HS-5 (cell line): ENCODE results near the gene LPCAT1.

ENCODE experiments used
- DNase-seq: peaks from one replicate; pipeline ENCODE4 v3.0.0-alpha.2; 2012; ENCODE audit warnings: low read depth

Gene LPCAT1

DNA sequence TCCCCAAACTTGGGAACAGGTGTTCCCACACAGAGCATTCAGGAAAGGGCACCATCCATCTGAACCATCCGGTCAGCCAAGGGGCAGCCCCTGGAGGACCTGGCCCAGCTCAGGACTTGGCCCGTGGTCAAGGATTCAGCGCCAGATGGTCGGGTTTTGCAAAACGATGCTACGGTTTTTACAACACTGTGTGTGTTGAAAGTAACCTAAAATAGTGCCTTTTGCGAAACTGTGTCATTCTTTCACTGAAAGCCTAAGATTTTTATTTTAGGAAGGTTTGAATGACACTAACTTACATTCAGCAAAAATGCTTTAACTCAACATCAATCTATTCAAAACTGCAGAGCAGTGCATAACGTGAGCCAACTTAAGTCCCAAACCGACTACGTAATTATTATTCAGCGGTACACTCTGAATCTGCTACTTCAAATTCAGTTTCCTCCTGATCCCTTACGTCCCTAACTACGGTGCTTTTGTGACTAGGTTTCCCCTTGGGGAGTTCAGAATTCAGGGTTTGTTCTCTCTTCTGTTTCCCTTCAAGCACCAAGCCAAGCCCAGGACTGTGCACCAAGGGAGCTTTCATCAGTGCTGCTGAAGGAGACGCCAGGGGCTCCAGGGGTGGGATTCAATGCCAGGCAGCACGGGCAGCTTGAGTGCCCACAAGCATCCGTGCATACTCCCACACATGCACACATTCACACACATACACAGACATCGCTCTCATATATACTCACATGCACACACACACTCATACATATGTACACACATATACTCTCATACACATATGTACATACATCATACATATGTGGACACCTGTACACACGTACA lies 25.8 kb downstream of the LPCAT1 start:
- no peak for DNase-seq

DNA sequence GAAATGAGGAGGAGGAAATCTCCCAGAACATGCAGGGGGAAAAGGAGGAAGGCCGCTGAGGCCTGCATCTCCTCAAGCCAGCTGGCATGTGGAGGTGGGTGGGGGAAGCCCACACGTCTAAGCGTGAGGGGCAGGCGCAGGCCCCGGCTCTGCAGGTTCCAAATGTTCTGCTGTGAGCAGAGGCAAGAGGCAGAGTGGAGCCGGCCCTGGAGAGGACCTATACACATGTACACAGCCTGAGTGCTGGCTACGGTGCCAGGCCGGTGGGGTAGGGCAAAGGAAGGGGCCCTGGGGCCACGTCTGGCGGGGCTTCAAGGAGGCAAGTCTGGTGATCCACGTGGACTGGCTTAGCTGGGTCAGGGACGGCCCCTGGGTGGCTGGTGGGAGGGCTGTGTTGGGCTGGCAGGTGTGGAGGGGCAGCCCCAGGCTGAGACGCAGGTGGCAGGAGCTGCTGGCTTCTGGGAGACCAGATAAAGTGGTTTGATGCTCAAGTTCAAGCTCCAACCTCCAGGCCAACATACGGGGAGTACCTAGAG lies 26.4 kb downstream of the LPCAT1 start:
- DNase-seq = no peak

DNA sequence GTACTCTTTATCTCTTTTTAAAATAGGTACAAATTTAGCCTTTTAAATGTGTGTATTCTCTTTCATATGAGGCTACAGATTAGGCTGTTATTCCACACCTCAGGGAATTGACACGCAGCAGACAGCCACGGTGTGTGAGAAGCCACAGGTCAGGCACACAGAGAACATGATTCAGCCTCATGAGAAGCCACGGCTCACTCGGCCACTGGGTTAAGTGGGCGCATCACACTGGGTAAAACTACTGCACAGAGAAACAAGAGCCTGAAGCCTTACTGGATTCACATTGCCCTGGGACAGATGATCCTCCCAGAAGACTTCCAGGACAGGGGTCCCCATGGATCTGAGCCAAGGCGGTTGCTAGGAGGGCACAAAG lies 28.2 kb downstream of the LPCAT1 start:
- no peak for DNase-seq

DNA sequence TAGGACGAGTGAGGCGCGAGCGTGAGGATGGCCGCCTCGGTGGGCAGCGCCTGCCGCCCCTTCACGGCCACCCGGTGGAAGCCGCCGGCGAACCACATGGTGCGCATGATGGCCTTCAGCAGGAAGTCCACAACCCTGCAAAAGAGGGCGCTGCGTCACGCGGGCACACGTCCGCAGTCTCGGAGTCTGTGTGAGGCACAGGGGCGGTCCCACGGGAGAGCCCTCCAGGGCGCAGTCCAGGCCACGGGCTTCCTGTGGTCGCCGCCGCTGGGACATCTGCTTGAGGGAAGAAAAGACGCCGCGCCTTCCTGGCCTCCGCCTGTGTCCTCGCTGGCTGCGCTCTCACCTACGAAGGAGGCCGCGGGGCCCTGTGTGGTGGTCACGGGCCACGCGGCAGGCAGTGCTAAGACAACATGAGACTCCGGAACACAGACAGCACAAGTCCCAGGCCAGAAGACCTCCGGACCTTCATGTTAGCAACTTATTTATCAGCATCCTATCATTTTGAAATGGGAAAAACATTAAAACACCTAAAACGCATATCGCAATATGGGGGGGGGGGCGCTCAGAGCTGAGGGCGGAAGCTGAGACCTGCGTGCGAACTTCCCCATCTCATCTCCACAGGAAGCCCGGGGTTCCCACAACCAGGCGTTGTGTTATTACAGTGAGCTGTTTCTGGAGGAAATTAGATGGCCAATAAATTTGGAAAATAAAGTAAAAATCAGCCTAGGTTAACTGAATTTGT lies 28.8 kb downstream of the LPCAT1 start:
- no peak for DNase-seq

DNA sequence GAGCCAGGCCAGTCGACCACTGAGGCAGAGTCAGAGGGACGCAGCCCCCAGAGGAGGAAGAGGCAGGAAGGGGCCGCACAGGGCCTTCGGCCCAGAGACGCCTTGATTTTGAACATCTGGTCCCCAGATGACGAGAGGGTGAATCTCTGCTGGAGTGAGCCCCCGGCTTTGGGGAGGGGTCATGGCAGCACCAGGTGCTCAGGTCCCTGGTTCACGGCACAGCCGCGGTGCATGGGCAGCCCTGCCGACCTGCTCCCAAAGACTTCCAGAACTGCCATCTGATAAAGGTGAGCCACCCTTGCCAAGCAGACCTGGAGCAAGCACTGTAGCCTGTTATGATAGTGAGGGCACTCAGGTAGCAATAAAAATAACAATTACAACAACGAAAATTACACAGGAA lies 29.8 kb downstream of the LPCAT1 start:
- no peak for DNase-seq

DNA sequence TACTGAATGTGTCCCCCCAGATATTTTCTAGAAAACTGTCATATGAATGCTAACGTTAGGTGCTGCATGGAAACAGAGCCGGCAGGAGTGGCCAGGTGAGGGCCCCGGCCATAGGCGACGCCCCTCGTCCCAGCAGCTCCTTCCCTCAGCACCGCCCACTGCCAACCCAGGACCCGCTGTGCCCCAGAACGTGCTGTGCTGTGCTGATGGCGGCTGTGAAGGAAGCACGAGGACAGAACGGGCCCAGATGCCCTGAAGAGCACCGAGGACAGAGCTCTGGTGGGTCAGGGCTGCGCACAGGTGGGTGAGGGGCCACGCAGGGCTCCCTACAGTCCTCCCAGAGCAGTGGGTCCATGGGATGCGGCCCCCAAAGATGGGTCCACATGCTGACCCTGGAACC lies 30.3 kb downstream of the LPCAT1 start:
- no peak for DNase-seq

DNA sequence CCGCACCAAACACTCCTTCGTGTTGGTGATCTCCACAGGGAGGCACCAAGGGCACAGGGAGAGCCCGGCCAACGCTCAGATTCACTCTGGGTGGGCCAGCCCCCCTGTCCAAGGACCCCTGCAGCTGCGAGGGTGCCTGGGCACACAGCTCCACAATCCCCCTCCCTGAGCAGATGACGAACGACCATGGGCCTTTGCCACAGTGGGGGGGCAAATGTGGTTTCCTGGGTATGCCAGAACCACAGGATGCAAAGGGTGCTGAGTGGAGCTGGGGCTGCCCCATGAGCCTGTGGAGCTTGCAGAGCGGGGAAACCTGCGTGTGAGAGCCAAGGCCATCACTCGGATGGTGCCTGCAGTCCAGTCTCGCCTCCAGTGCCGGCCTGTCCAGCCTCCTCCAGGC lies 31.0 kb downstream of the LPCAT1 start:
- DNase-seq = no peak

DNA sequence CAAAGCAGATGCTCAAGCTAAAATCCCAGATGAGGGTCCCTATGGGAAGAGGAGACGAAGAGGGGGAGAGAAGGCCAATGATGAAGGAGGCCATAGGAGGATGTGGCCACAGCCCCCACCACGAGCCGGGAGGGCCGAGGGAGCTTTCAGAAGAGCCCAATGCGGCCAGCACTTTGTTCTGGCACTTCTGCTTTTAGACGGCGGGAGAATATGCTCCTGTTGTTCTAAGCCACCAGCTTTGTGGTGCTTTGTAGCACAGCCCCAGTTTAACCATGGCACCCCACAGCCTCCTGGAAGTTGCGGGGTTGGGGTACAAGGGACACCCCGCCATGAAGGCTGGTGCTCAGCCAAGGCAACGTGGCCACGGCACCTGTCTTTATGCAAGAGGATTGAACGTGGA lies 33.4 kb downstream of the LPCAT1 start:
- DNase-seq = no peak

DNA sequence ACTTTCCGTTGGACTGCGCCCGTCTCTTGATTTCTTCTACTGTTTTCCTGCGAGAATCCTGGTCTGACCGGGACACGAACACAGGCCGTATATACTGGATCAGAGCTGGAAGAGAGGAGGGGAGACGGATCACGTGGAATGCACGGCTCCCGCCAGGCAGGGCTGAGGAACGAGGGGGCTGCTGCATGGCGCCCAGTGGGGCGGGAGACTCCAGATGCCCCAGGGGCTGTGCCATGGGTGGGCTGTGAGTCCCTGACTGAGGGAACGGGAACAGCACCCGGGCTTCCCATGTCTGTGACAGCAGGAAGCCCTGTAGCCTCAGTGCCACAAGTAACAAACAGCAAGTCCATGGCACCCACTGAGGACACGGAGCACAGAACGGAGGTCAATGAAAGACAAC lies 34.0 kb downstream of the LPCAT1 start:
- DNase-seq = no peak

DNA sequence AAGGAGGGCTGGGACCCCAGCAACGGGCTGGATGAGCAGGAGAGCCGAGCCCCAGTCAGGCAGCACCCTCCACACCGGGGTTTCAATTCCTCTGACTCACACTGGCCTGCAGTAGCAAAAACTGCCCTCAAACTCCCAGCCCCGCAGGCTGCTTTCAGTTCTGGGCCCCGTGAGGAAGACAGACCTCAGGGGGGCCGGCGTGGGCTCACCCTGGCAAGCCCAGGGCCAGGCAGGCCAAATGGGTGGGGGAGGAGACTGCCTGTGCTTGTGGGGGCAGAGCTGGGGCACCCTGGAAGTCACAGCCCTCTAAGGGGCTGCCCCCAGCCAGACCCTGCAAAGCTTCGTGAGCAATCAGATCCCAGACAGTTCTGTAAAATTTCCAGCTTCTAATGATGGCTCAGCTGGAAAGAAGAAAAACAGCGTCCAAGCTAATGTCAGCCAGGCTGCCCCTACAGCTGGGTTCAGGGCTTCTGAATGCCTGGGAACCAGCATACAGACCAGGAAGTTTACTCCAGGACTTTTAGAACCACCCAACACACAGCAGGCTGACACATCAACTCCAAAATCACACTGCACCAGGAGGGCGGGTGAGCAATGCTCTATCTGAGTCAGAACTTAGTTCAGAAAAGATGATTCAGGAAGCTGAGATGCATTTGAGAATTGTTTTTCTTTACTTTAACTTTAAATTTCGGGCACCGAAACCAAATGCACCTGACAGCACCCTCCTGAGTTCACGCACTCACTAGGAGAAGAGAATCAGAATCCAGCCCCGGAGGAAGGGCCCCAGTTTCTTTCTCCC lies 34.7 kb downstream of the LPCAT1 start:
- peak; percentile 60 for DNase-seq

DNA sequence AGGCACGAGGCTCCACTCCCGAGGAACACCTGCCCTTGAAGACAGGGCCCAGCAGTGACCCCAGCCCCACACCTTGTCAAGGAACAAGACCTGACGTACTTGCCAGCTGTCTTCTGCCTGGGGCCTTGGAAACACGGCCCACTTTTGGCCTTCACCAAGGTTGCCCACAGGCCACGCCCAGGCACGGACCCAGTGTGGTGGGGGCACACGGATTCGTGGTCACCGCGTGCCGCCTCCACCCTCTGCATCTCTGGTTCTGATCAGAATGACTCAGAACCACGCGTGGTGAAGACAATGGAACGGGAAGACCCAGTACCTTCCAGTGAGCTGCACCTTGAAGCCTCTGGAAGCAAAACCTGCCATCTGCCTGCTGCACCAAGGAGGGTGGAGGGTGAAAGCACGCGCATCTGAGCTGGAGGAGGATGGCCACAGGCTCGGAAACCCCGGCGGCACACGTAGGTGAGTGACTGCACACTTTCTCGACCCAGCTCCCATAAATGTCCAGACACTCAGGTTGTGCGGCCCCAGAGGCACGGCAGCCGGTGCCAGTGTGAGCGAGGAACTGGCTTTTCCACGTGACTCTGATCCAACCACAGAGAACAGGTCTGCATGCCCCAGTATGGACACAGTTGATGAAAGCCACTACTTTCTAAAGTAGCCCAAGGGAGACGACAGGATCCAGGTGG lies 36.5 kb downstream of the LPCAT1 start:
- no peak for DNase-seq

DNA sequence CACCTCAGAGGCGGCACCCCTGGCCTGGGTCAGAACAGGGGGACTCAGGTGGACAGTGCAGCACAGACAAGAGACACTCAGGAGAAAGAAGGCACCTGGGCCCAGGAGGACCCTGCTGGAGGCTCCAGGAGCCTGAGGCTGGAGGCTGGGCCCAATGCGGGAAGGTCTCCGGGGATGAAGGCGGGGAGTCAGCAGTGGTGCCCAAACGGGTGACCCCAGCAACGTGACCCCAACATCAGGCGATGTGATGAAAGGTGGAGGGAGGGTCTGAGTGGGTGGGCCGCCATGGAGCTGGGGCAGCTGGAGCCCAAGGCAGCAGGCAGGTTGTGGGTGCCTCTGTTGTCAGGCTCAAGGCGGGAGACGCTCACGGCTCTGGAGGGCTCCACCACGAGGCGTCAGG lies 37.5 kb downstream of the LPCAT1 start:
- no peak for DNase-seq

DNA sequence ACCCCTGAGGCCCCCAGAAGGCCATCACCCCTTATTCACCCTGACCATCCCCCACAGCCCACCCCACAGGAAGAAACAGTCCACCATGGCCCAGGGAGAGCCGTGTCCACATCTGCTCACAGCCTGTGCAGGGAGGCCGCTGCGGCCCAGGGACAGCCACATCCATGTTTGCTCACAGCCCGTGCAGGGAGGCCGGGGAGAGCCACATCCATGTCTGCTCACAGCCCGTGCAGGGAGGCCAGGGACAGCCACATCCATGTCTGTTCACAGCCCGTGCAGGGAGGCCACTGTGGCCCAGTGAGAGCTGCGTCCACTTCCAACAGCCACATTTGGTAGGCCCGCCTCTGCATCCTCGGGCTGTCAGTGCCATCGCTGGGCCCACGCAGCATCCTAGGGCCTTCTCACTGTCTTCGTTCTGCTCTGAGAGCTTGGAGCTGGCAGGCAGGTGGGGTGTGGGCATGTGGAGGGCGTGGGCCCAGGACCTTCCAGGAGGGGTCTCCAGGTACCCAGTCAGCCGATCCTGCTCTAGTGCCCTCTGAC lies 38.1 kb downstream of the LPCAT1 start:
- no peak for DNase-seq

DNA sequence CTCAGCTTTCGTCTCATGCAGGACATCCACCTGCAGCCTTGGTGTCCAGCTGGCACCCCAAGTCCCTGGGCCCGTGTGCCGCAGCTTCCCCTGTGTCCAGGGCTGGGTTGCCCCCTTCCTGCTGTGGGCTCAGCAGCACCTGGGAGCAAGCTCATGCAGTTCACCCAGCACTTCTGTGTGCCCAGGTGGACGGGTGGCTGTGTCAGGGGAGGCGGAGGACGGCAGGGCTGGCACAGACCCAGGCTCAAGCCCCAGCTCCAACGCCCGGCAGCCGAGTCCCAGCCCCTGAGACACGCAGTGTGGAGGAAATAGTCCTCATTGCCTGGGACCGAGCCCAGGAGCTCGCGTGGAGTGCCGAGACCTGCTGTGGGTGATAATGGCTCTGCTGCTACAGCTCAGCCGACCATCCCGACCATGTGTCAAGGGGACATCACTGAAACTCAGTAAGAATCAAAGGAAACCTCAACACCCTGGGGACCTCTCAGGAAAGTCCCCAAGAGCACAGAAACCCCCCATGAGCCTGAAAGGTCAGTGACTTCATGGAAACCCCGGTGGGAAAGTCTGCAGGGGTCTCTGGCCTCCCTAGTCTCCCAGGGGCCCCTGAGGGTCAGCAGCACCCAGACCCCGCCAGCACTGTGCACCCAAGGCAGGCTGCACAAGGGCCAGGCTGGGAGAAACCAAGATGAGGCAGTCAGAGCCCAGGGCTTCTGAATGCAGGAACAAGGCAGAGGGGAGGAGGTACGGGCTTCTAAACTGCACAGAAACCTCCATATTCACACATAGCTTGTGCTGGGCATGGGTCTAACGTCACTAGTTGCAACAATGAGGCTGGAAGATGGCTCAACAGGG lies 38.8 kb downstream of the LPCAT1 start:
- no peak for DNase-seq

DNA sequence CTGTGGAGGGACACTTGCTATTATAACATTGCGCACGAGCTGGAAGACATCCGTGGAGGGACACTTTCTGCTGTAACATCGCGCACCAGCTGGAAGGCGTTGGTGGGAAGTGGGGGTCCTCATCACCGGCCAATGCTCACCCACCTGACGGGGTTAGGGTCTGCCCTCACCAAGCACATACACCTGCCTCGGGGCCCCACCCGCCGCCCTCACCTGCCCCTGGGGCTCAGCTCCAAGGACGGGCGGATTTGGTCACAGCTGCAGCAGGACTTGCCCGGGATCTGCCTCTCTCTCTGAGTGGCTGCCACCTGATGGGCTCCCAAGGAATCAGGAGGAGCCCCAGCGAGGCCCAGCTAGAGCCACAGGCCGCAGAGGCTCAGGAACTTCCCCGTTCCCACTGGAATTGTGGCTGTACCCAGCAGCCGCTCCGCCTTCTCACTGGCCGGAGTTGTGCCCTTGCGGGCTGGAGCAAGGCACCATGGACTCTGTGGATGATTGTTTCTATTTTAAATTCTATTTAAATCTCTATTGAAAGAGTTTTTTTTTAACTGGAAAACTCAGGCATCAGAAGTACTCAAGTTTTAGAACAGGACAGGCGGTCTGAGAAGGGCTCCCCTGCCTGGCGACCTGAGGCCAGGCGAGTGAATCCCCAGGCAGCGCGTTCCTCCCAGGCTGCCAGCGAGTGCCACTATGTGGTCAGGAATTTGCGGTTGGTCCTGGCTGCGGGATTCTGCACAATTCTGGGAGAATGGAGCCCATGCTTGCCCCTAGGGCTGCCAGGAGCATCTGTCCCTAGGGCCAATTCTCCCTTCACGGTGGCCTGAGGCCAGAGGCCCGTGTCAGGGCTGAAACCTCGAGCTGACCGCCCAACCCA lies 39.7 kb downstream of the LPCAT1 start:
- DNase-seq = no peak

DNA sequence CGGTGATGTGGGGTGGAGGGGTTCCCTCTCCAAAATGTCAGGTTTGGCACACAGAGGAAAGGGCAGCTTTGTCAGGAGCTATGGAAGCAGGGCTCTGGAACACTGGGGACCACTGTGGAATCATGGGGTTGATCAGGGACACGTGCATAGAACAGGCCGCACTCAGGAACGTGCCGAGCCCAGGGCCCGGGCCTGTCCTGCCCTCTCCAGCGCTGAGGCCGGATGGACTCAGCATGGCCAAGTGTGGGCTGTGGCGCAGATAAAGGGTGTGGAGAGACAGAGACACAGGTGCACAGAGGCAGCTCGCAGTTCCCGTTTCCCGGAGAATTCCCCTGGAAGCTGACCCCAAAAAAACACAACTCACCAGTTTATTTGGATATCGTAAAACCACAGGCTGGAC lies 40.7 kb downstream of the LPCAT1 start:
- no peak for DNase-seq

DNA sequence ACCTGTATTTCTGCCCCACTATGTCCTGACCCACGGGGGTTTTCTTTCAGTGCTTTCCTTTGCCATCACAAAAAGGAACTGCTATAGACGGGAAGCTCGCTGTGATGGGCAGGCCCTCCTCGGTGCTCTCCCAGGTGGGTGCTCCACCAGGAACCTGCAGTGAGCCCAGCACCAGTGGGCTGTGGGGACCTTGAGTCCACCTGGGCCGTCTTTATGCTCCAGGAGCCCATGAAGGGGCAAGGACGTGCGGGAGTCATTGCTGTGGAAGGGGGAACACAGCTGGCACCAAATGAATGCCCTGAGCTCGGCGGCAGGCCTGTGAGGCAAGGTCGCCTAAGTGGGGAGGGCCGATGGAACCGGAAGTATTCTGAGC lies 41.8 kb downstream of the LPCAT1 start:
- DNase-seq = no peak

DNA sequence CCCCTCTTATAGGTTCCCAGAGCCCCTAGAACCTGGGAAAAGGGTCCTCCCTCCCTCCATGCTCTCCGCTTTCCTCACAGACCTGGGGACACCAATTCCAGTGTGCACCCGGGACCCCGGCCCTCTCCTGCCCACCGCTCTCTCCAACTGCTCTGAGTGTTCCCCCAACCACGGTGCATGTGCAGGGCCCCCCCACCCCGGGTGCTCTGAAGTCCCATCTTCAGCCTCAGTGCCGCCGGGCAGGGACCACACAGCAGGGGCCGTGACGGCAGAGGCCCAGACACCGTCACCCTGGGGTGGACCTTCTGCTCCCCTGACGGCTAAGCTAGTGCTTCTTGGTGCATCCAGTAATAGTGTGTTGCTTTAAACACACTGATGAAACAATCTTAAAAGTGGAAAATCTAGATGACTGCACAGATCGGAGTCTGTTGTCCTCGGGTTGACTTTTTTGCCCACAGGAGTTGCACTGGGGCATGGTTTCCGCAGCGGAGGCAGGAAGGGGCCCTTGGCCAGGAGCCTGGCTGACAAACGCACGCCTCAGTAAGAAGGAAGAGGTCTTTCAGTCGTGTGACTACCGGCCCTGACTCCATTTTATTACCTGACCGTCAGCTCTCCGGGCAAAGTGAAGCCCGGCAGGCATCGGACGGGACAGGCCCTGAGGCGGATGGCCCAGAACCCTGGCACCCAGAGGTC lies 42.3 kb downstream of the LPCAT1 start:
- no peak for DNase-seq

DNA sequence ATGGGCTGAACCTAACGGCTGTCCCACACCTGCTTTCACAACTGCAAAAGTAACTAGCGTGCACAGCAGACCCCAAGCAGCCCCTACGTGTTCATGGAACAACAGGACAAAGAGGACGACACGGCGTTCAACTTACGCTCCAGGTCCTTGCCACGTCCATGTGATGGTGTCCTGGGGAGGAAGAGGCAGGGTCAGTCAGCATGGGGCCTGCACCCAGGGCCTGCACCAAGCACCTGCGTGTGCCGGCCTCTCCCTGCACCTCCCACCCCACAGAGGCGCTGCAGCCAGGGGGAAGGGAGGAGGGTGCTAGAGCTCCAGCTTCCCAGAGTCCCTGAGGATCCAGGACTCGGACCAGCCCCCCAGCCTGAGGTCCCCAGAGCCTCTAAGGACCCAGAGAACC lies 43.0 kb downstream of the LPCAT1 start:
- no peak for DNase-seq
